PFSK-1 (cell line): ENCODE measurements around the gene BCL6B.

ENCODE experiments used
- SIN3A ChIP-seq: IDR thresholded peaks from 2 replicates; pipeline ENCODE4 v1.6.1; 2012; ENCODE audit warnings: mild to moderate bottlenecking, low read length, moderate library complexity, borderline replicate concordance; ENCODE audit not compliant: insufficient read depth
- TF ChIP-seq, protein P1 (sequence below), 2 experiments: IDR thresholded peaks; 2 replicates each; pipeline versions ENCODE4 v1.6.1 to v1.8.0; 2011 to 2012; ENCODE audit warnings: low read depth in 2 of 2, low read length in 2 of 2, control low read depth in 1 of 2, inconsistent platforms in 1 of 2, mild to moderate bottlenecking in 1 of 2, moderate library complexity in 1 of 2; ENCODE audit not compliant: insufficient read depth in 1 of 2

DNA sequence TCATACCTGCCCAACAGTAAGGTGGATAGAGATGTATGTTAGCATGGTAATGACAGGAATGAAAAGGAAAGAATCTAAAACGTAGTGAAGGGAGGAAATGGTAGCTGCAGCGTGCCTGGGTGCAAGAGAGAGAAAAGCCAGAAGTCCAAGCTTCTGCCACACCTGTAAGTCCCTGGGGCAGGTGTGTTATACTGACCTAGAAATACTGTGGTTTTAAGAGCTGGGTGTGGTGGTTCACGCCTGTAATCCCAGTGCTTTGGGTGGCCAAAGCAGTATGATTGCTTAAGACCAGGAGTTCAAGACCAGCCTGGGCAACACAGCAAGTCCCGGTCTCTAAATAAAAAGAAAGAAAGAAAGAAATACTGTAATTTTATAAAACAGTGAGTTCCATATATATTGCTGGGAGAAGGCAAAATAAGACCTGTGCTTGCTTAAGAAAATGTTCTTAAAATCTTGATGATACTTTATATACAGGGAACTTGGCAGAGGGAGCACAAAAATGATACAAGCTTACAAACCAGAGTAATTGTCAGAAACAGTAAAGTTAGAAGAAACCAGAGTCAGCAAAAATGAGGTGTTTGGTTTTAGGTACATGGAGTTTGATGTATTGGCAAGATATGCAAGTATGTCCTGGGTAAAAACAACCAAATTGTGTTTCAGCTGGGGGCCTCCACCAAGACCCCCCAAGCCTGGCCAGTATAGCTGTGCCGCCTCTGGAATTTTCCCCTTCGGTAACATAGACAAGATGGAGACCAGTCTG lies 20.4 kb upstream of the BCL6B start:
- TF ChIP-seq, protein P1, sequence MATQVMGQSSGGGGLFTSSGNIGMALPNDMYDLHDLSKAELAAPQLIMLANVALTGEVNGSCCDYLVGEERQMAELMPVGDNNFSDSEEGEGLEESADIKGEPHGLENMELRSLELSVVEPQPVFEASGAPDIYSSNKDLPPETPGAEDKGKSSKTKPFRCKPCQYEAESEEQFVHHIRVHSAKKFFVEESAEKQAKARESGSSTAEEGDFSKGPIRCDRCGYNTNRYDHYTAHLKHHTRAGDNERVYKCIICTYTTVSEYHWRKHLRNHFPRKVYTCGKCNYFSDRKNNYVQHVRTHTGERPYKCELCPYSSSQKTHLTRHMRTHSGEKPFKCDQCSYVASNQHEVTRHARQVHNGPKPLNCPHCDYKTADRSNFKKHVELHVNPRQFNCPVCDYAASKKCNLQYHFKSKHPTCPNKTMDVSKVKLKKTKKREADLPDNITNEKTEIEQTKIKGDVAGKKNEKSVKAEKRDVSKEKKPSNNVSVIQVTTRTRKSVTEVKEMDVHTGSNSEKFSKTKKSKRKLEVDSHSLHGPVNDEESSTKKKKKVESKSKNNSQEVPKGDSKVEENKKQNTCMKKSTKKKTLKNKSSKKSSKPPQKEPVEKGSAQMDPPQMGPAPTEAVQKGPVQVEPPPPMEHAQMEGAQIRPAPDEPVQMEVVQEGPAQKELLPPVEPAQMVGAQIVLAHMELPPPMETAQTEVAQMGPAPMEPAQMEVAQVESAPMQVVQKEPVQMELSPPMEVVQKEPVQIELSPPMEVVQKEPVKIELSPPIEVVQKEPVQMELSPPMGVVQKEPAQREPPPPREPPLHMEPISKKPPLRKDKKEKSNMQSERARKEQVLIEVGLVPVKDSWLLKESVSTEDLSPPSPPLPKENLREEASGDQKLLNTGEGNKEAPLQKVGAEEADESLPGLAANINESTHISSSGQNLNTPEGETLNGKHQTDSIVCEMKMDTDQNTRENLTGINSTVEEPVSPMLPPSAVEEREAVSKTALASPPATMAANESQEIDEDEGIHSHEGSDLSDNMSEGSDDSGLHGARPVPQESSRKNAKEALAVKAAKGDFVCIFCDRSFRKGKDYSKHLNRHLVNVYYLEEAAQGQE (IDR thresholded peaks at IDR 0.05; ENCODE audit: insufficient read depth in 1 of 2, low read depth in 2 of 2, low read length in 2 of 2): no peak
- no peak for TF ChIP-seq SIN3A
